ENCODE data around the gene PTPRU. TPM values are rescaled to one million over a fixed set of nuclear protein-coding genes. Genes with fewer than 3 reads are reported as not detected.

Gene PTPRU
- total and polyA plus RNA-seq, 2 experiments from 2014 or later: 23.2 to 89.7 TPM

DNA sequence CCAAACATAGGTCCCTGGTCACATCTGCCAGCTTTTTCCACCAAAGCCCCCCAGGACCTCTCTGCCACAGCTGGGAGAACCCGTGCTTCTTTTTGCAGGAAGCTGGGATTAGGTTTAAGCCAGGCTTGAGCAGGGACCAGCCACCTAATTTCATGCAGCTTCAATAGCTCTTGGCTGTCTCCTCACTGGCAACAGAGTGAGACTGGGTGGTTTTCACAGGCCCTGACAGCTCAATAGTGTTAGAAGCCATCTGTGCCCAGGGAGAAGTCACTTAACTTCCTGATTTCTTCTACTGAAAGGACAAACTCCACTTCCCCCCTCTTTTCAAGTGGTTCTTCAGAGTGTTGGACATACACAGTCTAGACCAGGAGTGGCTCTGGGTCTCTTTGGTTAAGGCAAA is 34.3 kb upstream of the PTPRU start:
- Histone ChIP-seq H3K36me3 (peaks cover 24% of the 10 kb centered on the region), H3K27me3 (no peaks in the 10 kb centered on the region), H3K4me1 (ENCODE audit: low read depth) (peaks cover 16% of the 10 kb centered on the region), H3K27ac (peak overlapping the region; percentile 27), H3K4me3 (no peak overlapping the region), H3K9me3 (ENCODE audit: low read depth) (no peaks in the 10 kb centered on the region)
- TF ChIP-seq CTCF (IDR thresholded peaks at IDR 0.05; ENCODE audit: low read depth, low read length): no peak
- no peak for DNase-seq (ENCODE audit: low read depth in 1 of 2, low spot score in 1 of 2)

- Histone ChIP-seq H3K36me3 (peaks cover 24% of the 10 kb centered on the region), H3K4me3 (no peak overlapping the region), H3K27me3 (no peaks in the 10 kb centered on the region), H3K4me1 (ENCODE audit: low read depth) (peaks cover 15% of the 10 kb centered on the region), H3K9me3 (ENCODE audit: low read depth) (no peaks in the 10 kb centered on the region), H3K27ac (peak overlapping the region; percentile 27)
- DNase-seq (ENCODE audit: low read depth in 1 of 2, low spot score in 1 of 2): peak; percentile 96 to 98
- peak; percentile 97 for TF ChIP-seq CTCF (IDR thresholded peaks at IDR 0.05; ENCODE audit: low read depth, low read length)
These were observed 33.6 kb upstream of the PTPRU start for GRCh38 chr1:29202584-29203340.

DNA sequence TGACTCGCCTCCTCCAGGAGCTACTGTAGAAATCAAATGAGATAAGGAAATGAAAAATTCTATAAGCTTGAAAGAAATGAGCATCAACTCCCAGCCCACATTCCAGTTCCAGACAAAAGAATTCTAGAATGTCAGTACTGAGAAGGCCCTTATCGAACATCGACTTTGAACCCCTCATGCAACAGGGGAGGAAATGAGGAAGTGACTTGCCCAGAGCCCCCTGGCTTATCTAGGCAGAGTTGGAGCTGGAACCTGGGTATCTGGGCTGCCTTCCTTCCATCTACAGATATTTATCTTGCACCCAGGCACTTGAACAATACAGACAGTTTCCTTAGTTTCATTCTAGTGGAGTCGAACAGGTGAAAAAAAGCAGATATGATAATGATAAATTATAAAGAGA is 27.9 kb upstream of the PTPRU start:
- no peak for TF ChIP-seq CTCF (IDR thresholded peaks at IDR 0.05; ENCODE audit: low read depth, low read length)
- Histone ChIP-seq H3K4me3 (no peak overlapping the region), H3K27ac (no peak overlapping the region), H3K9me3 (ENCODE audit: low read depth) (no peaks in the 10 kb centered on the region), H3K36me3 (peaks cover 13% of the 10 kb centered on the region), H3K27me3 (no peaks in the 10 kb centered on the region), H3K4me1 (ENCODE audit: low read depth) (no peaks in the 10 kb centered on the region)
- DNase-seq (ENCODE audit: low read depth in 1 of 2, low spot score in 1 of 2): no peak

GRCh38 chr1:29209173-29209572 is 27.1 kb upstream of the PTPRU start:
- DNase-seq (ENCODE audit: low read depth in 1 of 2, low spot score in 1 of 2): no peak
- H3K27ac ChIP-seq: no peak overlapping the region
- peaks cover 13% of the 10 kb centered on the region for H3K36me3 ChIP-seq
- TF ChIP-seq CTCF (IDR thresholded peaks at IDR 0.05; ENCODE audit: low read depth, low read length): no peak
- H3K27me3 ChIP-seq: no peaks in the 10 kb centered on the region
- H3K4me1 ChIP-seq (ENCODE audit: low read depth): no peaks in the 10 kb centered on the region
- no peaks in the 10 kb centered on the region for H3K9me3 ChIP-seq (ENCODE audit: low read depth)
- no peak overlapping the region for H3K4me3 ChIP-seq

- Histone ChIP-seq H3K27ac (no peak overlapping the region), H3K27me3 (no peaks in the 10 kb centered on the region), H3K36me3 (peaks cover 21% of the 10 kb centered on the region), H3K9me3 (ENCODE audit: low read depth) (no peaks in the 10 kb centered on the region), H3K4me1 (ENCODE audit: low read depth) (no peaks in the 10 kb centered on the region), H3K4me3 (no peak overlapping the region)
- no peak for DNase-seq (ENCODE audit: low read depth in 1 of 2, low spot score in 1 of 2)
- TF ChIP-seq CTCF (IDR thresholded peaks at IDR 0.05; ENCODE audit: low read depth, low read length): no peak
These were observed 25.8 kb upstream of the PTPRU start for GRCh38 chr1:29210278-29211085.

All from cardiac muscle cell (in vitro differentiated cells and primary cell).